Astrocyte (in vitro differentiated cells and primary cell): ENCODE data around the gene CLMN.

ENCODE experiments used
- EZH2 ChIP-seq: IDR thresholded peaks from 2 replicates; pipeline ENCODE4 v1.6.1; 2012; ENCODE audit warnings: mild to moderate bottlenecking, low read length, inconsistent platforms; ENCODE audit not compliant: insufficient read depth
- TF ChIP-seq, protein P1 (sequence below): IDR thresholded peaks from 2 replicates; pipeline ENCODE4 v1.5.1; 2011; ENCODE audit warnings: low read depth, mild to moderate bottlenecking, inconsistent platforms, low read length, moderate library complexity; ENCODE audit not compliant: insufficient read depth

DNA sequence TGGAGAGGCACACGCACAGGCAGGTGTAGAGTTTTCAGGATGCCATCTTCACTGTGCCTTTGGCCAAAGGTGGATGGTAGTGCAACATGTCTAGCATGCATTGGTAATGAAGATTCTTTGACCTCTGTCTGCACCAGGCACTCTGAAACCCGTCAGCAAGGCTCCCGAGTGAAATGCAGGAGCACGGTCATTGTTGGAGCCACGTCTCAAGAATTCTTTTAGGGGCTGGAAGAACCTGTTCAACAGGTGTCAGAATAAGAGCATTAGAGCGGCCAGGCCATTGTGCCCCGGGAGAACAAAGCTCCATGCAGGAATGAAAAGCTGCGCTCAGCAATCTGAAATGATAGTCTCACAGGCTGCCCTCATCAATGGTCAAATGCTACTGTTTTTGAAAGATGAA is 122.2 kb downstream of the CLMN start:
- TF ChIP-seq, protein P1, sequence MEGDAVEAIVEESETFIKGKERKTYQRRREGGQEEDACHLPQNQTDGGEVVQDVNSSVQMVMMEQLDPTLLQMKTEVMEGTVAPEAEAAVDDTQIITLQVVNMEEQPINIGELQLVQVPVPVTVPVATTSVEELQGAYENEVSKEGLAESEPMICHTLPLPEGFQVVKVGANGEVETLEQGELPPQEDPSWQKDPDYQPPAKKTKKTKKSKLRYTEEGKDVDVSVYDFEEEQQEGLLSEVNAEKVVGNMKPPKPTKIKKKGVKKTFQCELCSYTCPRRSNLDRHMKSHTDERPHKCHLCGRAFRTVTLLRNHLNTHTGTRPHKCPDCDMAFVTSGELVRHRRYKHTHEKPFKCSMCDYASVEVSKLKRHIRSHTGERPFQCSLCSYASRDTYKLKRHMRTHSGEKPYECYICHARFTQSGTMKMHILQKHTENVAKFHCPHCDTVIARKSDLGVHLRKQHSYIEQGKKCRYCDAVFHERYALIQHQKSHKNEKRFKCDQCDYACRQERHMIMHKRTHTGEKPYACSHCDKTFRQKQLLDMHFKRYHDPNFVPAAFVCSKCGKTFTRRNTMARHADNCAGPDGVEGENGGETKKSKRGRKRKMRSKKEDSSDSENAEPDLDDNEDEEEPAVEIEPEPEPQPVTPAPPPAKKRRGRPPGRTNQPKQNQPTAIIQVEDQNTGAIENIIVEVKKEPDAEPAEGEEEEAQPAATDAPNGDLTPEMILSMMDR = no peak
- no peak for TF ChIP-seq EZH2
